ENCODE measurements around the gene DGKQ. TPM values are rescaled to one million over a fixed set of nuclear protein-coding genes. Genes with fewer than 3 reads are reported as not detected.

The DGKQ gene
- total and polyA plus RNA-seq, 2 of the 13 experiments (the other 11 are each of a cell fraction or from before 2014, with no cell fraction given) = 4.5 to 7.2 TPM

DNA sequence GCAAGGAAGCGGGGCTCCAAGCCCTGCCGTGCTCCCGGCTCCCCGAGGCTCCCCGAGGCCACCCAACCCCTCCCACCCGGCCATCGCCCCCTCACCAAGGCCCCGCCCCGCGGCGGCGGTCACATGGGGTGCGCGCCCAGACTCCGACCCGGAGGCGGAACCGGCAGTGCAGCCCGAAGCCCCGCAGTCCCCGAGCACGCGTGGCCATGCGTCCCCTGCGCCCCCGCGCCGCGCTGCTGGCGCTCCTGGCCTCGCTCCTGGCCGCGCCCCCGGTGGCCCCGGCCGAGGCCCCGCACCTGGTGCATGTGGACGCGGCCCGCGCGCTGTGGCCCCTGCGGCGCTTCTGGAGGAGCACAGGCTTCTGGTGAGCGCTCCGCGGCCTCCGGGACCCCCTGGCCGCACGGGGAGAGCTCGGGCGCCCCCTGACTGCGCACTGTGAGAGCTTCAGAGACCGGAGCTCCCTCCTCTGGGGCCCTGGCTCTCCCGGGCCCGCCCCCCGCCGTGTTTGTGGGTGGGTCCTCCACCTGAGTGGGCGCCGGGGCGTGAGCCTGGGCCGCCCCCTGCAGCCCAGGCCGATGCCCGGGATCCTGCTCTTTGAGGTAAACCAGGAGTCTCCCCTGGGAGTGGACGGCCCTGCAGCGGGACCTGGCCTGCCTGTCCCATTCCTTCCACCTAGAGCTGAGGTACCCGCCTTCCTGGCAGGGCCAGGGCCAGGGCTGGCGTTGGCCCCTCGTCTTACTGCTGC is 13.7 kb upstream of the DGKQ start, which contains the start of gene IDUA (continued):
- 0 out of 2 replicates have a peak, but pooled peaks have one; percentile 17 for TF ChIP-seq PAXIP1 (CRISPR knock-in tag; conservative IDR thresholded peaks at IDR 0.05)
- TF ChIP-seq MXD3 (CRISPR knock-in tag; IDR thresholded peaks at IDR 0.05) = no peak; the same call in 1 of the 2 replicates
- no peak for TF ChIP-seq ZNF234 (CRISPR knock-in tag; conservative IDR thresholded peaks at IDR 0.05)
- TF ChIP-seq RELA (CRISPR knock-in tag; IDR thresholded peaks at IDR 0.05) = 0 out of 2 replicates have a peak, but pooled peaks have one; percentile 57
- TF ChIP-seq ATF1 (CRISPR knock-in tag; IDR thresholded peaks at IDR 0.05) = no peak
- no peak for TF ChIP-seq ZNF256 (CRISPR knock-in tag; conservative IDR thresholded peaks at IDR 0.05)
- 0 out of 2 replicates have a peak, but pooled peaks have one; percentile 11 for TF ChIP-seq ZNF350 (CRISPR knock-in tag; IDR thresholded peaks at IDR 0.05; ENCODE audit: borderline replicate concordance, low read depth)
- TF ChIP-seq, protein P1, sequence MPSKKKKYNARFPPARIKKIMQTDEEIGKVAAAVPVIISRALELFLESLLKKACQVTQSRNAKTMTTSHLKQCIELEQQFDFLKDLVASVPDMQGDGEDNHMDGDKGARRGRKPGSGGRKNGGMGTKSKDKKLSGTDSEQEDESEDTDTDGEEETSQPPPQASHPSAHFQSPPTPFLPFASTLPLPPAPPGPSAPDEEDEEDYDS (CRISPR knock-in tag; IDR thresholded peaks at IDR 0.05) = no peak; the same call in 1 of the 2 replicates
- no peak; the same call in 1 of the 2 replicates for TF ChIP-seq SNAPC2 (CRISPR knock-in tag; IDR thresholded peaks at IDR 0.05)
- TF ChIP-seq, protein P2, sequence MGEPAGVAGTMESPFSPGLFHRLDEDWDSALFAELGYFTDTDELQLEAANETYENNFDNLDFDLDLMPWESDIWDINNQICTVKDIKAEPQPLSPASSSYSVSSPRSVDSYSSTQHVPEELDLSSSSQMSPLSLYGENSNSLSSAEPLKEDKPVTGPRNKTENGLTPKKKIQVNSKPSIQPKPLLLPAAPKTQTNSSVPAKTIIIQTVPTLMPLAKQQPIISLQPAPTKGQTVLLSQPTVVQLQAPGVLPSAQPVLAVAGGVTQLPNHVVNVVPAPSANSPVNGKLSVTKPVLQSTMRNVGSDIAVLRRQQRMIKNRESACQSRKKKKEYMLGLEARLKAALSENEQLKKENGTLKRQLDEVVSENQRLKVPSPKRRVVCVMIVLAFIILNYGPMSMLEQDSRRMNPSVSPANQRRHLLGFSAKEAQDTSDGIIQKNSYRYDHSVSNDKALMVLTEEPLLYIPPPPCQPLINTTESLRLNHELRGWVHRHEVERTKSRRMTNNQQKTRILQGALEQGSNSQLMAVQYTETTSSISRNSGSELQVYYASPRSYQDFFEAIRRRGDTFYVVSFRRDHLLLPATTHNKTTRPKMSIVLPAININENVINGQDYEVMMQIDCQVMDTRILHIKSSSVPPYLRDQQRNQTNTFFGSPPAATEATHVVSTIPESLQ (CRISPR knock-in tag; conservative IDR thresholded peaks at IDR 0.05) = no peak
- TF ChIP-seq RBFOX2 (IDR thresholded peaks at IDR 0.05; ENCODE audit: low read depth, low read length) = peak; percentile 75
- TF ChIP-seq, protein P3, sequence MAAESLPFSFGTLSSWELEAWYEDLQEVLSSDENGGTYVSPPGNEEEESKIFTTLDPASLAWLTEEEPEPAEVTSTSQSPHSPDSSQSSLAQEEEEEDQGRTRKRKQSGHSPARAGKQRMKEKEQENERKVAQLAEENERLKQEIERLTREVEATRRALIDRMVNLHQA (CRISPR knock-in tag; IDR thresholded peaks at IDR 0.05) = no peak
- TF ChIP-seq JUNB (CRISPR knock-in tag; IDR thresholded peaks at IDR 0.05; ENCODE audit: borderline replicate concordance) = no peak
- TF ChIP-seq HHEX (CRISPR knock-in tag; IDR thresholded peaks at IDR 0.05) = no peak
- TF ChIP-seq NCOR1 (IDR thresholded peaks at IDR 0.05; ENCODE audit: borderline replicate concordance, low read length) = no peak
- TF ChIP-seq ZNF296 (CRISPR knock-in tag; conservative IDR thresholded peaks at IDR 0.05) = no peak
- TF ChIP-seq SYNCRIP (IDR thresholded peaks at IDR 0.05; ENCODE audit: insufficient read depth, low read depth, low read length) = no peak
- no peak for TF ChIP-seq TAF1 (CRISPR knock-in tag; IDR thresholded peaks at IDR 0.05)
- no peak for TF ChIP-seq FOXP1 (IDR thresholded peaks at IDR 0.05)
- no peak for TF ChIP-seq FOXP1 (CRISPR knock-in tag; IDR thresholded peaks at IDR 0.05)
- TF ChIP-seq ZNF761 (CRISPR knock-in tag; conservative IDR thresholded peaks at IDR 0.05) = 0 out of 2 replicates have a peak, but pooled peaks have one; percentile 78
- 0 out of 2 replicates have a peak, but pooled peaks have one; percentile 23 for TF ChIP-seq ZIK1 (CRISPR knock-in tag; IDR thresholded peaks at IDR 0.05; ENCODE audit: borderline replicate concordance, low read depth)
- TF ChIP-seq MTF2 (CRISPR knock-in tag; IDR thresholded peaks at IDR 0.05; ENCODE audit: borderline replicate concordance) = no peak
- TF ChIP-seq FOXK2 (IDR thresholded peaks at IDR 0.05) = no peak
- peak; percentile 71 for TF ChIP-seq XRCC5 (optimal IDR thresholded peaks at IDR 0.05; ENCODE audit: low read length)
- no peak for TF ChIP-seq RORA (CRISPR knock-in tag; IDR thresholded peaks at IDR 0.05)
